Endothelial cell of umbilical vein (primary cell): ENCODE results near the gene PRCD. TPM values are rescaled to one million over a fixed set of nuclear protein-coding genes. Genes with fewer than 3 reads are reported as not detected.
"Not testable (repeated sequence)": the region's sequence is repeated elsewhere in the genome, so short reads cannot be mapped to it uniquely, and the experiment has no call there.

Experiments used
- BruUV-seq: library from RNA; stranded (reverse); fragments of 400-500 nt; replicated peaks from 2 replicates; lab custom pipeline; 2021; lab: Mats Ljungman, UMichigan
- CTCF ChIA-PET: fragments of 300-600, 350-600 bp; sonication (Branson Sonifier 250); formaldehyde crosslinking; loops from one replicate; lab custom pipeline; 2021; ENCODE audit warnings: antibody characterized with exemption, inconsistent platforms; lab: Charles Lee
- POLR2A ChIA-PET: fragments of 300-600, 350-600 bp; sonication (Branson Sonifier 250); formaldehyde crosslinking; loops from one replicate; lab custom pipeline; 2021; ENCODE audit warnings: antibody characterized with exemption, inconsistent platforms; lab: Charles Lee
- DNase-seq: peaks from one replicate; pipeline ENCODE4 v3.0.0-alpha.2; 2011; ENCODE audit warnings: low read depth, low spot score
- FAIRE-seq: peaks from 2 replicates; lab custom pipeline; 2011; peaks lifted over from hg19 to GRCh38; lab: Jason Lieb, UNC
- H2AFZ ChIP-seq: 2 replicates; pipeline ENCODE4 v1.6.0; 2012; ENCODE audit warnings: low read depth, low read length, control low read depth, inconsistent platforms
- H3K27ac ChIP-seq: 2 replicates; pipeline ENCODE4 v1.5.1; 2011; ENCODE audit warnings: low read depth, mild to moderate bottlenecking, control low read depth, low read length, moderate library complexity; ENCODE audit not compliant: insufficient read depth
- H3K27me3 ChIP-seq, 2 experiments: 2 replicates each; pipeline versions ENCODE4 v1.6.0 to v1.6.1; 2011; ENCODE audit warnings: low read length in 2 of 2, mixed read lengths in 1 of 2; ENCODE audit not compliant: control insufficient read depth in 2 of 2, insufficient read depth in 2 of 2
- H3K36me3 ChIP-seq, 2 experiments: 2 replicates in 1 of 2; 3 replicates in 1 of 2; pipeline ENCODE4 v1.5.1; 2011; ENCODE audit warnings: low read length in 2 of 2, mild to moderate bottlenecking in 1 of 2, moderate library complexity in 1 of 2; ENCODE audit not compliant: control insufficient read depth in 2 of 2, insufficient read depth in 2 of 2; ENCODE audit errors: extremely low read depth in 1 of 2
- H3K4me1 ChIP-seq: 3 replicates; pipeline ENCODE4 v1.5.1; 2011; ENCODE audit warnings: mild to moderate bottlenecking, low read length; ENCODE audit not compliant: control insufficient read depth, insufficient read depth; ENCODE audit errors: extremely low read depth
- H3K4me2 ChIP-seq: 2 replicates; pipeline ENCODE4 v1.6.1; 2011; ENCODE audit warnings: low read length, control low read depth, mixed read lengths; ENCODE audit not compliant: insufficient read depth
- H3K4me3 ChIP-seq, 3 experiments: fragments of 200-600 bp in 1 of 3; sonication (generic), shearing (Covaris generic) in 1 of 3; replicated peaks in 1 of 3; 2 replicates each; pipeline ENCODE4 v1.5.1; 2011 to 2016; ENCODE audit warnings: control low read depth in 3 of 3, low read length in 3 of 3, mild to moderate bottlenecking in 2 of 3, inconsistent platforms in 1 of 3, low read depth in 1 of 3, moderate library complexity in 1 of 3; ENCODE audit not compliant: insufficient read depth in 1 of 3
- H3K79me2 ChIP-seq: 2 replicates; pipeline ENCODE4 v1.6.0; 2012; ENCODE audit warnings: low read length, inconsistent platforms; ENCODE audit not compliant: control insufficient read depth, insufficient read depth
- H3K9ac ChIP-seq: replicated peaks from 2 replicates; pipeline ENCODE3; 2011; ENCODE audit warnings: low read length, control low read depth; ENCODE audit not compliant: insufficient read depth; ENCODE audit errors: extremely low read depth
- H3K9me1 ChIP-seq: replicated peaks from 3 replicates; pipeline ENCODE4 v1.6.0; 2011; ENCODE audit warnings: mild to moderate bottlenecking, low read length; ENCODE audit not compliant: control insufficient read depth, insufficient read depth; ENCODE audit errors: extremely low read depth
- H3K9me3 ChIP-seq: replicated peaks from 2 replicates; pipeline ENCODE4 v1.5.1; 2012; ENCODE audit warnings: low read length, inconsistent platforms; ENCODE audit not compliant: control insufficient read depth, insufficient read depth
- H4K20me1 ChIP-seq: replicated peaks from 2 replicates; pipeline ENCODE3; 2011; ENCODE audit warnings: mild to moderate bottlenecking, low read length; ENCODE audit not compliant: control insufficient read depth, insufficient read depth; ENCODE audit errors: extremely low read depth
- EZH2 ChIP-seq: IDR thresholded peaks from 2 replicates; pipeline ENCODE4 v1.6.1; 2012; ENCODE audit warnings: borderline replicate concordance, low read depth, mild to moderate bottlenecking, moderate library complexity, low read length, inconsistent platforms; ENCODE audit not compliant: severe bottlenecking
- FOS ChIP-seq: IDR thresholded peaks from 2 replicates; pipeline ENCODE4 v1.6.1; 2011; ENCODE audit warnings: mild to moderate bottlenecking, low read length, moderate library complexity, borderline replicate concordance; ENCODE audit not compliant: insufficient read depth
- GATA2 ChIP-seq: IDR thresholded peaks from 2 replicates; pipeline ENCODE4 v1.7.0; 2011; ENCODE audit warnings: low read depth, mild to moderate bottlenecking, moderate library complexity, mixed read lengths, low read length; ENCODE audit not compliant: insufficient read length, insufficient read depth
- JUN ChIP-seq: IDR thresholded peaks from 2 replicates; pipeline ENCODE4 v1.6.1; 2011; ENCODE audit warnings: borderline replicate concordance, low read depth; ENCODE audit not compliant: insufficient read length, insufficient read depth
- MYC ChIP-seq: IDR thresholded peaks from one replicate; pipeline ENCODE4 v1.6.1; 2011; ENCODE audit warnings: mild to moderate bottlenecking, low read depth, low read length
- POLR2AphosphoS5 ChIP-seq: IDR thresholded peaks from 2 replicates; pipeline ENCODE4 v1.6.1; 2012; ENCODE audit warnings: low read depth, mild to moderate bottlenecking, control low read depth, low read length, moderate library complexity; ENCODE audit not compliant: insufficient read depth
- dilution Hi-C: fragments of 300-500 bp; cut with MboI; formaldehyde crosslinking; loops from one replicate; pipeline ENCODE4 v1.15.0; 2019; ENCODE audit warnings: low sequenced_read_pairs; ENCODE audit not compliant: extremely low pct_ligation_motif_present
- intact Hi-C: fragments of 100-400 bp; cut with micrococcal nuclease; formaldehyde crosslinking; loops from one replicate; pipeline ENCODE4 v1.10.0; 2022
- polyA plus RNA-seq, 4 experiments: library from polyadenylated mRNA; depleted of rRNA in 3 of 4; stranded (reverse) in 3 of 4; unstranded in 1 of 4; fragments of >200 nt; gene quantifications; 2 replicates each; pipeline versions ENCODE4 v1.2.1 to v1.2.3, GENCODE V29; 2011 to 2012; ENCODE audit warnings: missing spikeins in 1 of 4
- total RNA-seq: library from RNA; stranded (reverse); gene quantifications from 2 replicates; pipeline ENCODE4 v1.2.3, GENCODE V29; 2021
- TF ChIP-seq, protein P1 (sequence below): IDR thresholded peaks from 2 replicates; pipeline ENCODE4 v1.6.1; 2011; ENCODE audit not compliant: insufficient read depth, insufficient read length

Gene PRCD
- total and polyA plus RNA-seq, 2 donors (not counting 3 experiments of a cell fraction or from before 2014, with no cell fraction given), result not detected

DNA sequence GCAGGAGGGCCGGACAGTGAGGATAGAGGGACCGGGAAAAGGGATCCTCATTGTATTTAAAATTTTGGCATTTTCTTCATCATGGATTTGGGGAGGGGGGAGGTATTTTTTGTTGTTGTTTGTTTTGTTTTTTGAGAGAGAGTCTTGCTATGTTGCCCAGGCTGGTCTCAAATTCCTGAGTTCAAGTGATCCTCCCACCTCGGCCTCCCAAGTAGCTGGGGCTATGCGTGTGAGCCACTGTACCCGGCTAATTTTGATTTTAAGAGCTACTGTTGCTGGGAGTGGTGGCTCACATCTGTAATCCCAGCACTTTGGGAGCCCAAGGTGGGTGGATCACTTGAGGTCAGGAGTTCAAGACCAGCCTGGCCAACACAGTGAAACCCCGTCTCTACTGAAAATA is 25.5 kb upstream of the PRCD start:
- H3K4me2 ChIP-seq, intact Hi-C loops, FAIRE-seq, H4K20me1 ChIP-seq, H3K9me3 ChIP-seq, H3K9me1 ChIP-seq, POLR2A ChIA-PET, H3K79me2 ChIP-seq, H2AFZ ChIP-seq, H3K4me3 ChIP-seq, DNase-seq, H3K27me3 ChIP-seq, H3K4me1 ChIP-seq, H3K36me3 ChIP-seq, BruUV-seq, dilution Hi-C loops, H3K27ac ChIP-seq, H3K9ac ChIP-seq: not testable (repeated sequence)
- CTCF ChIA-PET, result interaction anchor here (1.1 to 2.6 kb wide), 4 partner anchors 9 to 109 kb away, joined by 4 to 13 read pairs (median 8); no protein-coding TSS in a partner anchor

DNA sequence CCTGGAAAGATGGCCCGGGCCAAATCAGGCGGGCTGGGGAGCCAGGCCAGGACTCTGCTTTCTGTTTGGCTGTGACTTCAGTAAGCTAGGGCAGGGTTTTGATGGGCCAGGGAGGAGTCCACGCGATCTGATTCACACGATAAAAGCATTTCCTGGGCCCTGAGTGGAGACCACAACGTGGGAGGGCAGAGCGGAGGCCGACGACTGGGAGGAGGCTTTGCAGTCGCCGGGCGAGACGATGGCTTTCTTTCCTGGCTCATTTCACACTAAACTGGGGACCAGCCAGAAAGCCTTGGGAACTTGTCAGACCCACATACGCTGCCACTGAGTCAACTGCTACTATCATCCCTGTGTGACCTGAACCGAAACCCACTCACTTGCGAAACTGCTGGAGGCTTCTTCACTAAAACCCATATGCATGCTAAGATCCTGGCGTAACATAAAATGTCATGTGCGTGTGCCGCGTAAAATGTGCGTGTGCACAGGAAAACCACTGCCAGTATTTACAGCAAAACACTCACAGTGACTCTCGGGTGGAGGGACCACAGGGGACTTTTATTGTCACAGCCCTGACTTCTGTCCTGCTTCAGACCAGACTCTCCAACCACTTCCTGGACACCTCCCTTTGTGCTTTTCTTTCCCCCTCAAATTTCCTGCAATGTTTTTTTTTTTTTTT is 24.4 kb upstream of the PRCD start:
- no peak for FAIRE-seq
- ChIA-PET CTCF (interaction anchor here (1.1 to 2.6 kb wide), 5 partner anchors 8 to 108 kb away, joined by 3 to 13 read pairs (median 4); no protein-coding TSS in a partner anchor), POLR2A (no interaction called here)
- Histone ChIP-seq H3K27me3 (no peaks in the 10 kb centered on the region), H3K4me3 (no peak overlapping the region), H3K4me2 (no peak overlapping the region), H3K27ac (no peak overlapping the region), H3K9ac (no peak overlapping the region), H3K9me3 (no peaks in the 10 kb centered on the region), H3K4me1 (no peaks in the 10 kb centered on the region), H3K79me2 (no peaks in the 10 kb centered on the region), H4K20me1 (no peaks in the 10 kb centered on the region), H3K9me1 (no peaks in the 10 kb centered on the region), H2AFZ (no peak overlapping the region), H3K36me3 (no peaks in the 10 kb centered on the region)
- intact Hi-C loops, result no loop called here
- no peak for TF ChIP-seq FOS
- TF ChIP-seq POLR2AphosphoS5, result no peak
- TF ChIP-seq, protein P1, sequence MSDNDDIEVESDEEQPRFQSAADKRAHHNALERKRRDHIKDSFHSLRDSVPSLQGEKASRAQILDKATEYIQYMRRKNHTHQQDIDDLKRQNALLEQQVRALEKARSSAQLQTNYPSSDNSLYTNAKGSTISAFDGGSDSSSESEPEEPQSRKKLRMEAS, result no peak
- TF ChIP-seq EZH2, result no peak
- no peak for TF ChIP-seq JUN
- TF ChIP-seq GATA2, result no peak
- TF ChIP-seq MYC, result no peak
- dilution Hi-C loops, result no loop called here
- no TSS peak for BruUV-seq
- no peak for DNase-seq
